SK-N-SH (cell line): ENCODE measurements around the gene MAN1A1. TPM values are rescaled to one million over a fixed set of nuclear protein-coding genes. Genes with fewer than 3 reads are reported as not detected.
A peak's percentile ranks its signal among the peaks of the same experiment; 100 is the strongest.

ENCODE experiments used
- CTCF ChIA-PET: fragments of 300-600, 350-600 bp; formaldehyde crosslinking; extraction: SDS; loops from one replicate; lab custom pipeline; 2021; lab: Yijun Ruan, JAX
- POLR2A ChIA-PET: fragments of 350-600 bp; sonication (Branson Sonifier 250); formaldehyde crosslinking; extraction: SDS; loops from one replicate; lab custom pipeline; 2020; ENCODE audit warnings: antibody characterized with exemption, inconsistent platforms; lab: Yijun Ruan, JAX
- DNase-seq: peaks from one replicate; pipeline ENCODE4 v3.0.0; 2012
- H2AFZ ChIP-seq: fragments of 200-600 bp; sonication (generic); 2 replicates; pipeline ENCODE4 v1.8.1; 2016; ENCODE audit warnings: antibody characterized with exemption, mild to moderate bottlenecking, low read depth
- H3F3A ChIP-seq: fragments of 200-600 bp; sonication (generic); replicated peaks from 2 replicates; pipeline ENCODE3; 2016; ENCODE audit warnings: antibody characterized with exemption, mild to moderate bottlenecking; ENCODE audit not compliant: insufficient read depth
- H3K27ac ChIP-seq, 2 experiments: fragments of 200-500 bp in 1 of 2; fragments of 200-600 bp in 1 of 2; sonication (Bioruptor generic) in 1 of 2; sonication (generic), shearing (Covaris generic) in 1 of 2; 2 replicates each; pipeline versions ENCODE4 v1.5.1 to v1.6.1; 2014 to 2016; ENCODE audit warnings: low read depth in 2 of 2, inconsistent platforms in 1 of 2, low read length in 1 of 2, mild to moderate bottlenecking in 1 of 2, mixed read lengths in 1 of 2
- H3K27me3 ChIP-seq: fragments of 200-600 bp; sonication (generic), shearing (Covaris generic); 2 replicates; pipeline ENCODE4 v1.6.1; 2016; ENCODE audit warnings: mixed run types; ENCODE audit not compliant: insufficient read depth
- H3K36me3 ChIP-seq, 2 experiments: fragments of 200-500 bp in 1 of 2; fragments of 200-600 bp in 1 of 2; sonication (Bioruptor generic) in 1 of 2; sonication (generic) in 1 of 2; replicated peaks in 1 of 2; 2 replicates each; pipeline versions ENCODE3 to v1.5.1; 2014 to 2016; ENCODE audit warnings: low read length in 1 of 2, mild to moderate bottlenecking in 1 of 2; ENCODE audit not compliant: insufficient read depth in 2 of 2, control insufficient read depth in 1 of 2
- H3K4me1 ChIP-seq, 2 experiments: fragments of 200-500 bp in 1 of 2; fragments of 200-600 bp in 1 of 2; sonication (Bioruptor generic) in 1 of 2; sonication (generic), shearing (Covaris generic) in 1 of 2; 2 replicates each; pipeline versions ENCODE4 v1.5.1 to v1.6.1; 2014 to 2016; ENCODE audit warnings: low read depth in 1 of 2, low read length in 1 of 2, mixed run types in 1 of 2; ENCODE audit not compliant: insufficient read depth in 2 of 2, control insufficient read depth in 1 of 2
- H3K4me2 ChIP-seq: fragments of 200-600 bp; sonication (generic), shearing (Covaris generic); 2 replicates; pipeline ENCODE4 v1.6.1; 2017; ENCODE audit warnings: mixed run types
- H3K4me3 ChIP-seq, 2 experiments: fragments of 200-500 bp in 1 of 2; fragments of 200-600 bp in 1 of 2; sonication (Bioruptor generic) in 1 of 2; sonication (generic), shearing (Covaris generic) in 1 of 2; 2 replicates each; pipeline versions ENCODE4 v1.5.1 to v1.8.1; 2014 to 2016; ENCODE audit warnings: low read depth in 2 of 2, inconsistent platforms in 1 of 2, low read length in 1 of 2, mild to moderate bottlenecking in 1 of 2, mixed read lengths in 1 of 2, moderate library complexity in 1 of 2
- H3K79me2 ChIP-seq: fragments of 200-600 bp; sonication (generic); 2 replicates; pipeline ENCODE4 v1.8.1; 2017; ENCODE audit warnings: mild to moderate bottlenecking; ENCODE audit not compliant: insufficient read depth
- H3K9ac ChIP-seq: fragments of 200-600 bp; sonication (generic); 2 replicates; pipeline ENCODE4 v1.6.1; 2017; ENCODE audit warnings: mixed run types
- H3K9me2 ChIP-seq: fragments of 200-600 bp; sonication (generic); 2 replicates; pipeline ENCODE4 v1.6.1; 2017; ENCODE audit warnings: mixed run types
- H3K9me3 ChIP-seq: fragments of 200-600 bp; sonication (generic); 2 replicates; pipeline ENCODE4 v1.6.1; 2017; ENCODE audit warnings: mixed run types, mild to moderate bottlenecking, moderate library complexity
- H4K20me1 ChIP-seq: fragments of 200-600 bp; sonication (generic); 2 replicates; pipeline ENCODE4 v1.6.1; 2017; ENCODE audit warnings: mild to moderate bottlenecking, mixed run types; ENCODE audit not compliant: insufficient read depth
- FOSL2 ChIP-seq: IDR thresholded peaks from 2 replicates; pipeline ENCODE4 v1.4.0; 2012; ENCODE audit warnings: low read depth, mild to moderate bottlenecking, moderate library complexity, borderline replicate concordance
- GABPA ChIP-seq: IDR thresholded peaks from 2 replicates; pipeline ENCODE4 v1.4.0; 2012; ENCODE audit warnings: low read depth, mild to moderate bottlenecking
- JUND ChIP-seq: IDR thresholded peaks from 2 replicates; pipeline ENCODE4 v1.4.0; 2012
- NFIC ChIP-seq: IDR thresholded peaks from 2 replicates; pipeline ENCODE4 v1.4.0; 2012; ENCODE audit warnings: borderline replicate concordance
- PBX3 ChIP-seq: IDR thresholded peaks from 2 replicates; pipeline ENCODE4; 2012
- POLR2AphosphoS5 ChIP-seq: IDR thresholded peaks from 2 replicates; pipeline ENCODE4 v1.6.1; 2012; ENCODE audit warnings: low read depth, low read length
- RCOR1 ChIP-seq: fragments of 150-350 bp; IDR thresholded peaks from 2 replicates; pipeline ENCODE4 v1.6.1; 2017; ENCODE audit warnings: antibody characterized with exemption, low read length
- REST ChIP-seq: IDR thresholded peaks from 2 replicates; pipeline ENCODE4 v1.6.1; 2012; ENCODE audit warnings: mild to moderate bottlenecking, low read depth, low read length, moderate library complexity
- RFX5 ChIP-seq: IDR thresholded peaks from 2 replicates; pipeline ENCODE4 v1.6.1; 2012; ENCODE audit warnings: mild to moderate bottlenecking, improper control_type of control experiment, low read length
- RXRA ChIP-seq: IDR thresholded peaks from 2 replicates; pipeline ENCODE4 v1.4.0; 2012; ENCODE audit warnings: low read depth, mild to moderate bottlenecking, borderline replicate concordance
- YY1 ChIP-seq: IDR thresholded peaks from 2 replicates; pipeline ENCODE4 v1.4.0; 2012; ENCODE audit warnings: low read depth, mild to moderate bottlenecking
- ZBTB33 ChIP-seq: IDR thresholded peaks from 2 replicates; pipeline ENCODE4 v1.4.0; 2012; ENCODE audit warnings: low read depth, borderline replicate concordance
- WGBS: methylation state at CpG from one replicate; pipeline ENCODE4 v1.1.6; 2017; ENCODE audit warnings: low lambda C conversion rate; 5-methylcytosine and 5-hydroxymethylcytosine counted together
- polyA plus RNA-seq, 3 experiments: library from polyadenylated mRNA; depleted of rRNA; stranded (reverse); fragments of >200 nt; gene quantifications; 2 replicates each; pipeline ENCODE4 v1.2.3, GENCODE V29; 2012
- TF ChIP-seq, protein P1 (sequence below): fragments of 200-600 bp; sonication (generic); IDR thresholded peaks from 2 replicates; pipeline ENCODE4 v1.6.1; 2017; ENCODE audit warnings: antibody characterized with exemption, mild to moderate bottlenecking, moderate library complexity
- TF ChIP-seq, protein P2 (sequence below): fragments of 150-350 bp; IDR thresholded peaks from 2 replicates; pipeline ENCODE4 v1.6.1; 2016; ENCODE audit warnings: mild to moderate bottlenecking, low read depth, low read length

The MAN1A1 gene
- polyA plus RNA-seq, 1 of the 3 experiments (the other 2 are of a cell fraction): 28.0 TPM

GRCh38 chr6:119325559-119326265 is 23.8 kb downstream of the MAN1A1 start:
- TF ChIP-seq REST: no peak
- no peak for TF ChIP-seq POLR2AphosphoS5
- no peak for TF ChIP-seq PBX3
- no peak for TF ChIP-seq ZBTB33
- TF ChIP-seq NFIC: no peak
- no peak for TF ChIP-seq RFX5
- TF ChIP-seq, protein P1, sequence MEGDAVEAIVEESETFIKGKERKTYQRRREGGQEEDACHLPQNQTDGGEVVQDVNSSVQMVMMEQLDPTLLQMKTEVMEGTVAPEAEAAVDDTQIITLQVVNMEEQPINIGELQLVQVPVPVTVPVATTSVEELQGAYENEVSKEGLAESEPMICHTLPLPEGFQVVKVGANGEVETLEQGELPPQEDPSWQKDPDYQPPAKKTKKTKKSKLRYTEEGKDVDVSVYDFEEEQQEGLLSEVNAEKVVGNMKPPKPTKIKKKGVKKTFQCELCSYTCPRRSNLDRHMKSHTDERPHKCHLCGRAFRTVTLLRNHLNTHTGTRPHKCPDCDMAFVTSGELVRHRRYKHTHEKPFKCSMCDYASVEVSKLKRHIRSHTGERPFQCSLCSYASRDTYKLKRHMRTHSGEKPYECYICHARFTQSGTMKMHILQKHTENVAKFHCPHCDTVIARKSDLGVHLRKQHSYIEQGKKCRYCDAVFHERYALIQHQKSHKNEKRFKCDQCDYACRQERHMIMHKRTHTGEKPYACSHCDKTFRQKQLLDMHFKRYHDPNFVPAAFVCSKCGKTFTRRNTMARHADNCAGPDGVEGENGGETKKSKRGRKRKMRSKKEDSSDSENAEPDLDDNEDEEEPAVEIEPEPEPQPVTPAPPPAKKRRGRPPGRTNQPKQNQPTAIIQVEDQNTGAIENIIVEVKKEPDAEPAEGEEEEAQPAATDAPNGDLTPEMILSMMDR: no peak
- TF ChIP-seq JUND: no peak
- no peak for TF ChIP-seq FOSL2
- no peak for TF ChIP-seq RCOR1
- no peak for TF ChIP-seq GABPA
- TF ChIP-seq YY1: no peak
- no peak for TF ChIP-seq RXRA
- TF ChIP-seq, protein P2, sequence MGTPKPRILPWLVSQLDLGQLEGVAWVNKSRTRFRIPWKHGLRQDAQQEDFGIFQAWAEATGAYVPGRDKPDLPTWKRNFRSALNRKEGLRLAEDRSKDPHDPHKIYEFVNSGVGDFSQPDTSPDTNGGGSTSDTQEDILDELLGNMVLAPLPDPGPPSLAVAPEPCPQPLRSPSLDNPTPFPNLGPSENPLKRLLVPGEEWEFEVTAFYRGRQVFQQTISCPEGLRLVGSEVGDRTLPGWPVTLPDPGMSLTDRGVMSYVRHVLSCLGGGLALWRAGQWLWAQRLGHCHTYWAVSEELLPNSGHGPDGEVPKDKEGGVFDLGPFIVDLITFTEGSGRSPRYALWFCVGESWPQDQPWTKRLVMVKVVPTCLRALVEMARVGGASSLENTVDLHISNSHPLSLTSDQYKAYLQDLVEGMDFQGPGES: no peak
- no peaks in the 10 kb centered on the region; the same call in 1 of the 2 replicates for H4K20me1 ChIP-seq

More at GRCh38 chr6:119325559-119326265, 23.8 kb downstream of the MAN1A1 start:
- DNase-seq: no peak
- ChIA-PET CTCF (interaction anchor here (0.7 to 1.4 kb wide), 3 partner anchors 8 to 177 kb away, joined by 3 to 5 read pairs (median 3); no protein-coding TSS in a partner anchor), POLR2A (no interaction called here)
- H3K9me2 ChIP-seq: no peaks in the 10 kb centered on the region
- no peaks in the 10 kb centered on the region; the same call in 1 of the 2 replicates for H3K79me2 ChIP-seq
- no peak overlapping the region for H3K9ac ChIP-seq
- 91% methylated on average over 11 of the region's 11 CpGs for WGBS
- H3K27me3 ChIP-seq: no peaks in the 10 kb centered on the region
- no peak overlapping the region for H3K4me2 ChIP-seq
- H3K27ac ChIP-seq: peak overlapping the region in 1 of 2 experiments; percentile 84; a peak in 1 of 4 replicates
- H2AFZ ChIP-seq: no peak overlapping the region
- no peaks in the 10 kb centered on the region for H3F3A ChIP-seq
- peaks cover 0 to 7% of the 10 kb centered on the region in 2 experiments for H3K36me3 ChIP-seq
- H3K9me3 ChIP-seq: no peaks in the 10 kb centered on the region
- H3K4me3 ChIP-seq: no peak overlapping the region
- peaks cover 0 to 39% of the 10 kb centered on the region in 2 experiments; a peak in 2 of 4 replicates for H3K4me1 ChIP-seq
